Fibroblast of peridontal ligament (primary cell): ENCODE data around the gene IL17RE.
"Not testable (repeated sequence)": the region's sequence is repeated elsewhere in the genome, so short reads cannot be mapped to it uniquely, and the experiment has no call there.

ENCODE experiments used
- DNase-seq: peaks from one replicate; pipeline ENCODE4 v3.0.0-alpha.2; 2010; ENCODE audit errors: extremely low read depth

Gene IL17RE

GRCh38 chr3:9902372-9903237 is at the start of gene IL17RE:
Gene IL17RE, plus strand, starts transcription at chr3:9902848. Its CDS starts 85 bp downstream, at chr3:9902933.
- no peak for DNase-seq

- DNase-seq: not testable (repeated sequence)
These were observed 48.2 kb upstream of the IL17RE start for GRCh38 chr3:9854291-9854940.

GRCh38 chr3:9855594-9855993 is 47.1 kb upstream of the IL17RE start:
- DNase-seq: no peak

- no peak for DNase-seq
These were observed 43.1 kb upstream of the IL17RE start for GRCh38 chr3:9859530-9860025.

- no peak for DNase-seq
These were observed 41.4 kb upstream of the IL17RE start for GRCh38 chr3:9861201-9861600.

- no peak for DNase-seq
These were observed 41.0 kb upstream of the IL17RE start for GRCh38 chr3:9861626-9862130.

- DNase-seq: no peak
These were observed 40.1 kb upstream of the IL17RE start for GRCh38 chr3:9862391-9863057.

- DNase-seq: no peak
These were observed 39.4 kb upstream of the IL17RE start for GRCh38 chr3:9863058-9863772.

GRCh38 chr3:9864200-9864927 is 38.3 kb upstream of the IL17RE start:
- peak; percentile 92 for DNase-seq

GRCh38 chr3:9865125-9865637 is 37.5 kb upstream of the IL17RE start:
- not testable (repeated sequence) for DNase-seq

GRCh38 chr3:9866639-9867038 is 36.0 kb upstream of the IL17RE start:
- DNase-seq: no peak

- DNase-seq: no peak
These were observed 35.5 kb upstream of the IL17RE start for GRCh38 chr3:9867106-9867505.

- no peak for DNase-seq
These were observed 32.7 kb upstream of the IL17RE start for GRCh38 chr3:9869955-9870354.

GRCh38 chr3:9870978-9871377 is 31.7 kb upstream of the IL17RE start:
- peak; percentile 79 for DNase-seq

- not testable (repeated sequence) for DNase-seq
These were observed 30.6 kb upstream of the IL17RE start for GRCh38 chr3:9872067-9872466.

GRCh38 chr3:9875448-9875847 is 27.2 kb upstream of the IL17RE start:
- peak; percentile 33 for DNase-seq

- DNase-seq: not testable (repeated sequence)
These were observed 26.4 kb upstream of the IL17RE start for GRCh38 chr3:9876255-9876654.

- no peak for DNase-seq
These were observed 25.7 kb upstream of the IL17RE start for GRCh38 chr3:9876991-9877390.

- DNase-seq: no peak
These were observed 23.9 kb upstream of the IL17RE start for GRCh38 chr3:9878700-9879099.

GRCh38 chr3:9879830-9880549 is 22.7 kb upstream of the IL17RE start, which contains the start of gene CIDEC:
Gene CIDEC, minus strand, starts transcription at chr3:9880253. Its CDS starts 1,767 bp downstream, at chr3:9878486.
- no peak for DNase-seq
